Left lobe of liver (tissue), 2 donors: Measurements from ENCODE around the gene ATP6V1G2. TPM values are rescaled to one million over a fixed set of nuclear protein-coding genes. Genes with fewer than 3 reads are reported as not detected.
"Not testable (repeated sequence)": the region's sequence is repeated elsewhere in the genome, so short reads cannot be mapped to it uniquely, and the experiment has no call there.

ENCODE experiments used
- ATAC-seq: fragments of 200-7000 bp; cut with Tn5 transposase; one replicate; pipeline ENCODE4 v1.9.1; 2020; ENCODE audit warnings: mild to moderate bottlenecking, moderate library complexity
- DNase-seq: peaks from one replicate; pipeline ENCODE4 v3.0.0-alpha.2; 2020; ENCODE audit warnings: low spot score
- total RNA-seq: library from RNA; stranded (reverse); gene quantifications from one replicate; pipeline ENCODE4 v1.2.1, GENCODE V29; 2021
- donor health status: DM: no; HTN: no; CAD: no; lungs with moderate emphysema.
- donor health status: DM: no; HTN: yes; CAD: no.

Gene ATP6V1G2
- total RNA-seq = not detected

DNA sequence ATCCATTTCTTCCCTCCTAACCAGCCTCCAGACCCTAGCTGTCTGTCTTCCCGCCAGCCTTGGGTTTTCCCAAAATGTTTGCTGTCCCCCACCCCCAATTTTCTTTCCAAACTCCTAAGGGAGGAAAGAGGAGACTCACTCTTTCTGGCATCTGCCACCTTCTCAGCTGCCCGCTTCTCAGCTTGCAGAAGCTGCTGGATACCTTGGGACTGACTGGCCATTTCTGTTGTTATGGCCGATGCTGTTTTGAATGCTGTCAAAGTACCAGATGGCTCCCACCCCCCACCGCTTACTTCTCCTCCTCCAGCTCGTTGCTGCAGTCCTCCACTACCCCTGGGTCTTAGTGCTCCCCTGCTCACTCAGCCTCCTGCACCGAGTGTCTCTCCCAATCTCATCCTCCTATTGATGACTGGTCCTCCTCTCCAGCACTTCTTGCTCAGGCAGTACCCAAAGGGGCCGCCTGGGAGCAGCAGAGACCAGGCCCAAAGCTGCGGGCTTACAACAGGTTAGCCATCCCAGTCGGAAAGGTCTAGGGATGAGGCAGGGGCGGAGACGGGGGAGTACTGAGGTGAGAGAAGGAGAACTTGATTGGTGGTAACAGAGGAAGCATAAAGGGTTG is at the start of gene ATP6V1G2:
TSS of gene ATP6V1G2 (minus strand) at position 270 of the 619 bp plus-strand sequence. CDS start at position 221, 49 bp downstream.
- DNase-seq = peak; percentile 91

DNA sequence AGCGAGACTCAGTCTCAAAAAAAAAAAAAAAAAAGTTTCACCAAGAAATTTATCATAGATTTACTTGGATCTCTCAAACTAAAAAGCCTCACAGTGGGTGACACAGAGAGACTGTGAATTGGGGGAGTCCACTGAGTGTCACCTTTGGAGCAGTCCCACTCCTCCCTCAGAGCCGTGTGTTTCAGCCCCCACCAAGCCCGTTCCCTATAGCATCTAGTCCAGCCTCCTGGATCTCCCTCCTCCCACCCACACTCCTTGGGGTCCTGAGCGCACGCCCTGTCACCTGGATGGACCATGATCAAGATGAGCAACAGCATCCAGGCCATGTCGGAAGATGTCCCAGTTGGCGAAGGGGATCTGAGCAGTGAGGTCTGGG is 46.0 kb upstream of the ATP6V1G2 start:
- no peak for ATAC-seq
- no peak for DNase-seq

More for the DNA sequence above, at the start of gene ATP6V1G2:
- ATAC-seq = peak; percentile 80

DNA sequence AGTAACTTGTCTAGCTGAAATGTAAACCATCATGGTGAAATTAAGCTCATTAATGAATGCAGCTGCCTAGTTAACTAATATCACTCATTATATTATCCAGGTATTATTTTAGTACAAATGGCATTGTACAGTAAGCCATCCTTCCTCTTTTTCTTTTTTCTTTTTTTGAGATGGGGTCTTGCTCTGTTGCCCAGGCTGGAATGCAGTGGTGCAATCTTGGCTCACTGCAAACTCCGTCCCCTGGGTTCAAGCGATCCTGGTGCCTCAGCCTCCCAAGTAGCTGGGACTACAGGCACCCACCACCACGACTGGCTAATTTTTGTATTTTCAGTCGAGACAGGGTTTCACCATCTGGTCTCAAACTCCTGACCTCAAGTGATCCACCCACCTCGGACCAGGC is 44.3 kb upstream of the ATP6V1G2 start:
- not testable (repeated sequence) for DNase-seq, ATAC-seq

DNA sequence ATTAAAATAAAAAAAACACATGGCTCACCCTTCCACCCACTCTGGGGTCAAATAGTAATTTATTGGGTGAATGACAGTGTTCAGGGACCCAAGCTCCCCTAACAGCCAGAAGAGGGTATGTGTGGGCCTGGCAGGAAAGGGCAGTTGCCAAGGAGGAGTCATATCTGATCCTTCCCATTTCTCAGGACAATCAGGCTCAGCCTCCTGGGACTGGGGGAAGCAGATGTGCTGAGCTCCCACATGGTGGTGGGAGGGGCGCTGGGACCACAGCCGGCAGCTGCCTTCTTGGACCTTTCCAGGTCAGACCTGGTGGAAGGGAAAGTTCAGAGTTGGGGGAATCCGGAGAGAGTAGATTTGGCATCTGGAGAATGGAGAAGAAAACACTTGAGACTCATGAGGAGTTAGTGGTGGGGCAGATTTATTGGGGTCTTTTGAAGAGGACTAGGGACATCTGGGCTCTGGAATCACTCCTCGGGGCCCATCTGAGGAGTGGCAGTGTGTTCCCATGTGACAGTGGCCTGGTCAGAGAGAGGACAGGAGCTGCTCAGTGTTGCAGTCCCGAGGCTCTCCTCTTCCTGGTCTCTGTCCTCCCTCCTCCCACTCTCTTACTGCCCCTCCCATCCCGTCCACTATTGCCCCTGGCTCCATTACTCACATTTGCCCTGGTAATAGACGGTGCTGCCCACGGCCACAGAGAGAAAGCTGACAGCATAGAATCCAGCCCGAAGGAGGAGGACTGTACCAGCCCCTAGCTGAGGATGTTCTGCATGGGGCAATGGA is 42.7 kb upstream of the ATP6V1G2 start:
- ATAC-seq (no peak), DNase-seq (no peak)

DNA sequence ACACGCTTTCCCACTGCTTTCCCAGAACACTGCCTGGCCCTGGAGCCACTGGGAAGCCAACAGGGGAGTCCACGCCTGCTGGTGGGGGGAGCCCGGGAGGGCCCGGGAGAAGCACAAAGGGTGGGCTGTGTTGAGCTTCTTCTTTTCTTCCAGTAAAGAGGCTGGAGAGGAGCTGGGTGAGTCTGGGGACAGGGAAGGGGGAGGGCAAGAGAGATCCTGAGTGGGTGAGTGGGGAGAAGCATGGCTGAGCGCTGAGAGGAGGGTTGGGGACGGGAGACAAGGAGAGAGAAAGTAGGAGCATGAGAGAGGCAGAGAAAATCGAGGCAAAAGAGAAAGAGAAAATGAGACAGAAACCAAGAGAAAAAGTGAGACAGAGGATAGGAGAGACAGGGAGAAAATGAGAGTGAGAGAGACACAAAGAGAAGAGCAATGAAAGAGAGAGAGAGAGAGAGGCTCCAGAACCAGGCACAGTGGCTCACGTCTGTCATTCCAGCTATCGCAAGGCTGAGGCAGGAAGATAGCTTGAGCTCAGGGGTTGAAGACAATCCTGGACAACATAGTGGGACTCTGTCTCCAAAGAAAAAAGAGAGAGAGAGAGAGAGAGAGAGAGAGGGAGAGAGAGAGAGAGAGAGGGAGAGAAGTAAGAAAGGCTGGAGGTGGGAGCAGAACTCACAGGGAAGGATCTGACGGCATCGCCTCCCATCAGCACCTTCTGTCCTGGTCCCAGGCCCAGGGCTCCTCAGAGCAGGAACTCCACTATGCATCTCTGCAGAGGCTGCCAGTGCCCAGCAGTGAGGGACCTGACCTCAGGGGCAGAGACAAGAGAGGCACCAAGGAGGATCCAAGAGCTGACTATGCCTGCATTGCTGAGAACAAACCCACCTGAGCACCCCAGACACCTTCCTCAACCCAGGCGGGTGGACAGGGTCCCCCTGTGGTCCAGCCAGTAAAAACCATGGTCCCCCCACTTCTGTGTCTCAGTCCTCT is 41.7 kb upstream of the ATP6V1G2 start:
- ATAC-seq = no peak
- DNase-seq = no peak

DNA sequence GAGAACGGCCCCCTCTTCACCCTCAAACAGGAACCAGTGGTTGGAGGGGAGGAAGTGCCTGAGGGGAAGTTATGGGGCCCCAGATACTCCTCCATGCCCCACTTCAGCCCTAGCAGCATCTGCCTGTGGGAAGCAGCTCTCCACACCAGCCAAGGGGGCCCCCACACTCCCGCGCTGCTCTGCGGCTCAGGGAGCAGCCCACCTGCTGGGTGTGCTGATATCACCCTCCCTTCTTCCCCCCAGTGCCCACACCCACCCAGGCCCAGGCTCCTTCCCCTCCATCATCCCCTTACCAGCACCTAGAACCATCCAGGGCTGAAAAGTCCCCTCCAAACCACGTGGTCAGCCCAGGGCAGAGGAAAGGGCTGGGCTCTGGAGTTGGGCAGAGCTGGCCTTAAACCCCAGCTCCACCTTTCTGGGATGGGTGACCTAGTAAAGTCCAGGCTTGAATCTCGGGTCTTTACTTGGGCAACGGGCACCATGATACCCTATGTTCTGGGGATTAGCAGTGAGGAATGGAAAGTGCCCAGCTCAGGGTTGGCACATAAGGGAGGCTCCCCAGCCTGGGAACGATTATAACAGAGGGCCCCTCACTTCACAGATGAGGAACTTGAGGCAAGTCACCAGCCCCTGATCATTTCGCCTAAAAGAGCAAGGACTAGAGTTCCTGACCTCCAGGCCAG is 40.3 kb upstream of the ATP6V1G2 start:
- DNase-seq (no peak), ATAC-seq (peak; percentile 45)

DNA sequence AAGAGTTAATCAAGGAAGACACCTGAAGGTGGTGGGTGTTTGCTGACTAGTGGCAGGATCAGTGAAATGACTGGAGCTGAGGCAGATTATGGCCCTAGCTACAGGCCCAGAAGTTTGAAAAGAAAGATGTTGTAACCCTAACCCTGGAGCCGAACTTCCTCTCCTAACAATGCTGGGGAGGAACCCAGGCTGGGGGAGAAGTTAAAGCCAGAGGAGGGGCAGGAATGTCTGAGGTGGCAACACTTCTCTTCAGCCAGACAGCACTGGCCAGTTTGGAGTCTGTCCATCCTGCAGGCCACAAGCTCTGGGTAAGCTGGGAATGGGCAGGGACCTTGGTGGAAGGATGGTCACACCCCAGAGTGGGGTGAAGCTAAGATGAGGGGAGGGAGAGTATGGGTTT is 39.6 kb upstream of the ATP6V1G2 start, which contains the start of gene LST1:
TSS of gene LST1 (plus strand) at position 270 of the 400 bp plus-strand sequence. CDS start 1,023 bp downstream, outside the sequence.
- peak; percentile 8 for ATAC-seq

DNA sequence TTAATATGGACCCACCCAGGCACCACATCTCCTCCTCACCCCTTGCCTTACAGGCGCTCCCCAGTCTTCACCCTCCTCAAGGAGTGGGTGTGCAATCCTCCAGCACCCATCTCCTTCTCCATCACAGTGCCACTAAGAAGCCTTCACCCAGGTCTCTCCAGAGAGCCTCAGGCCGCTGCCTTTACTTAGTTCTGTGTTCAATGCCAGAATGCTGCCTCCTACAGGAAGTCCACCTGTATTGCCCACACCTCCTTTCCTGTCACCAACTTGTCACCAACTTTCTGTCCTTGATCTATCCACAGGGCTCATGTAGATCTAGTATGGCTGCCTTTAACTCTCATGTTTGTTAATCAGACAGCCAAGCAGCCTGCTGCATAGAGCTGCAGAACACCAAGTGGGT is 39.1 kb upstream of the ATP6V1G2 start:
- DNase-seq = no peak

More for the DNA sequence above, 39.6 kb upstream of the ATP6V1G2 start, which contains the start of gene LST1:
- DNase-seq = no peak

DNA sequence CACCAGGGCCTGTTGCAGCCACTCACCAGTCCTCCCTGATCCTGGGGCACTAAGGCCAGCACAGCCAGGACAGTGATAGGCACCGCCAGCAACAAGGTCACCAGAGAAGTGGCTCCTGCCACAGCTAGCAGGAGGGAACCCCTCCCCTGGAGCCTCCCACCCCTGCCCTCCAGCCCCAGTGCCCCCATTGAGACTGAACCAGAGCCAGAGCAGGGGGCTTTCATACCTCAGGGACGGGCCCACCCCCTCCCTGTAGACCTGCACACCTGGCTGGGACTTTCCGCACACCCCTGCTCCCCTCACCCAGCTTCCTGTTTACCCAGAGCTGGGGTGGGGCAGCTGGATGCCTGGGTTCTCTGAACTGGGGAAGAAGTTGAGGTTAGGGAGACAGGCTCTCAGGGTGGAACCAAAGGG is 35.8 kb upstream of the ATP6V1G2 start, which contains the start of gene LTB:
TSS of gene LTB (minus strand) at position 195 of the 414 bp plus-strand sequence. CDS start at position 188, 7 bp downstream.
- no peak for ATAC-seq
- DNase-seq = no peak

More for the DNA sequence above, 39.1 kb upstream of the ATP6V1G2 start:
- ATAC-seq = no peak

DNA sequence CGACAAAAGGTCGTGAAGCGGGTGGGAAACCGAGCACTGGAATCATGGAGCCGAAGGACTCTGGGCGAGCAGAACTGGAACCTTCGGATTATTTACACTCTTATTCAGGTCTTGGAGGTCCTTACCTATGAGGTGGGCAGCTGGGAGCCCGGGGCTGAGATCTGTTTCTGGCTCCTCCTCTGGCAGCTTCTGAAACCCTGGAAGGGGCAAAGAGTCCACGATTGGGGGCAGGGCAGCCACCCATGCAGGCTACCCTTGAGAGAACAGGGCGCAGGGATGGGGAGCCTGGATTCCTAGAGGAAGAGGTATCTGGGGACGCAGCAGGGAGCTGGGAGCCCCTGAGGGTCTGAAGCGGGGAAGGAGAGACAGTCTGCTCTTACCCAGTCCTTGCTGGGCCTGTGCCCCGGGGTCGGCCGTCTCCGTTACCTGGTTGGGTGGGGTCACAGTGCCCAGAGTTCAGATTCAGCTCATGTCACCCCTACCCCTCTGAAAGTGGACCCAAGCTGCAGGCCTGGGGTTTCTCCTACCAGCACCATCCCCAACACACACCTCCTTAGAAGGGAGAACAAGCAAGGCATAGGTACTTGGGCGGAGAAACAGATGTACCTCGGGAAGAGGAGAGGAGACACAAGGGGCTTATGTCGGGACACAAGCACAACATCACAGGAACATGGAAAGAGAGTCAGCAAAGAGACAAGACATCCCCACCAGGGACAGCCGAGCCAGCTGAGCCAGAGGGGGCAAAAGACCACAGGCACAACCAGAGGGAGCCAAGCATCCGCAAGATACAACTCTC is 35.2 kb upstream of the ATP6V1G2 start:
- no peak for DNase-seq
- ATAC-seq = peak; percentile 65

DNA sequence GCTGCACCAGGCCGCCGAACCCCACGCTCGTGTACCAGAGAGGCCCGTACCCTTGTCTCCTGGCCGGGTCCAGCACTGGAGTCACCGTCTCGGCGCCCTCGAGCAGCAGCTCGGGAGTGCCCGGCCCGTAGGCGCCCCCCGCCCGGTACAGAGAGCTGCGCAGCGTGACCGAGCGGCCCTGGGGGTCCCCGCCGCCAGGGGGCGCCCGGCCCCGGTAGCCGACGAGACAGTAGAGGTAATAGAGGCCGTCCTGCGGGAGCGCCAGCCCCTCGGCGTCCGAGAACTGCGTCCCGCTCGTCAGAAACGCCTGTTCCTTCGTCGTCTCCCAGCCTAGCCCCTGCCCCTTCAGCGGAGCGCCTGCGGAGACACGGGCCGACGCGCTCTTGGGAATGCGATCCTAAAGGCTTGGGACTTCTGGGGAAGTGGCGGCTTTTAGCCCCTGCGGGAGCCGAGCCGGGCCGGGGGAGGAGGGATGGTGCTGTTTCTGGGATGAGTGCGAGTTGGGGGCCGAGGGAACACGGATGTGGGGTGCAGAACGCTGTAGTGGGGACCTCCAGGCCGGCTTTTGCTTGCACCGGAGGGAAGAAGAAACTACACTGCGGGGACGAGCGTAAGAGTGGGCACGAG is 34.5 kb upstream of the ATP6V1G2 start:
- DNase-seq (peak; percentile 87), ATAC-seq (peak; percentile 98)

DNA sequence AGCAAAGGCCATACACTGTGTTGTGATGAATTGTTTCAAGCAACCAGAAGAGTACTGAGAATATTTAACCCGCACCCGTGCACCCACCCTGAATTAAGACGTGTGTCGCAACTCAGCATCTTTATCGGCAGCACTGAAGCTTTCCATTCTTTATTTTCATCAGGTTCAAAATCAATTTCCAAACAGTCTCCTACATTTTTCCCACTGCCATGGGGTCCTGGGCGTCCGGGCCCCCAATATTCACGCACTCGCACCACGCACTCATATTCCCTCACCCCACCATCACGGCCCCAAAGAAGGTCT is 34.0 kb upstream of the ATP6V1G2 start:
- ATAC-seq = no peak
- DNase-seq = no peak

DNA sequence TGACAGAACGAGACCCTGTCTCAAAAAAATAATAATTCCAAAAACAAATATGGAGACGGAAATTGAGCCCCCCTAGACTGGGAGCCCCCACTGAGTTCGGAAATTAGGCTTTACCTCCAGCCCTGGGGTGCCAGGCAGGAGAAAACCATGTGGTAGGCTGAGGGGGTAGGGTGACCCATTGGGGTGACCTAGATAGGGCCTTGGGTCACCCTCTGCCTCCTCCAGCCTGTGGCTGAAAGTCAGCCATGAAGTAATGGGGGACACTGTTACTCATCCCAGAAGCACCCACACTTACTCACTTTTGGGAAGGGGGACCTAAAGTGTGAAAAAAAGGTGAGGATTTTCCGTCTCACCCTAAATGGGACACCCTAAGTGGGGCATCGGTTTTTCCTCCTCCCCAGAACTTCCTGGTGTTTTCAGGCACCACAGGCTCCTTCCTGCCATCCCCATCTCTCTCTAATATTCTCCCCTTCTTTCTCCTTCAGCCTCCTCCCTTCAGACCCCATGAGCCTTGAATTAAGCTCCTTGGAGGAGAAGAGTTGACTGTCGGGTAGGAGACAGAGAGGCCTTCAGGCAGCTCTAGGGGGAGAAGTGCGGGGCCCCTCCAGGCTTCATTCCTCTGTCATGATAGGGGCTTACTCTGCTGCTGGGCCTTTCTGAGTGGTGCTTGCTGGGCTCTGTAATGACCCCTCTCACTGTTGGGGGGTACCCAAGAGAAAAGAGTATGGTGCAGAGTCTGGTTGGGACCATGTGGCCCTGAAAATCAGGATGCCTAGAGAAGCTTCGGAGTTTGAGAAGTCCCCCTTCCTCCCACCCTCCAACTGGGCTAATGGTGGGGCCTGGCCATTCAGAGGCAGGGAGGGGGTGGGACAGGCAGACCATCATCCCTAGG is 33.4 kb upstream of the ATP6V1G2 start:
- DNase-seq (no peak), ATAC-seq (no peak)

DNA sequence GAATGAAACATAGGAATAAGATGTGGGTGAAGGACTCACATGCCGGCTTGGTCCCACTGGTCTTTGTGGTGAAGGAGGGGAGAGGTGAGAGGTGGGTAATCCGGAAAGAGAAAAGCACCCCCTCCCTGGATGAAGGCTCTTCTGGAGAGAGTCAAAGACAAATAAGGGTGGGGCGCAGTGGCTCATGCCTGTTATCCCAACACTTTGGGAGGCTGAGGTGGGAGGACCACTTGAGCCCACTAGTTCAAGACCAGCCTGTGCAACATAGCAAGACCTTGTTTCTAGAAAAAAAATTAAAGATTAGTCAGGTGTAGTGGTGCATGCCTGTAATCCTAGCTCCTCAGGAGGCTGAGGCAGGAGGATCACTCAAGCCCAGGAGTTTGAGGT is 32.7 kb upstream of the ATP6V1G2 start:
- DNase-seq = no peak
- no peak for ATAC-seq

DNA sequence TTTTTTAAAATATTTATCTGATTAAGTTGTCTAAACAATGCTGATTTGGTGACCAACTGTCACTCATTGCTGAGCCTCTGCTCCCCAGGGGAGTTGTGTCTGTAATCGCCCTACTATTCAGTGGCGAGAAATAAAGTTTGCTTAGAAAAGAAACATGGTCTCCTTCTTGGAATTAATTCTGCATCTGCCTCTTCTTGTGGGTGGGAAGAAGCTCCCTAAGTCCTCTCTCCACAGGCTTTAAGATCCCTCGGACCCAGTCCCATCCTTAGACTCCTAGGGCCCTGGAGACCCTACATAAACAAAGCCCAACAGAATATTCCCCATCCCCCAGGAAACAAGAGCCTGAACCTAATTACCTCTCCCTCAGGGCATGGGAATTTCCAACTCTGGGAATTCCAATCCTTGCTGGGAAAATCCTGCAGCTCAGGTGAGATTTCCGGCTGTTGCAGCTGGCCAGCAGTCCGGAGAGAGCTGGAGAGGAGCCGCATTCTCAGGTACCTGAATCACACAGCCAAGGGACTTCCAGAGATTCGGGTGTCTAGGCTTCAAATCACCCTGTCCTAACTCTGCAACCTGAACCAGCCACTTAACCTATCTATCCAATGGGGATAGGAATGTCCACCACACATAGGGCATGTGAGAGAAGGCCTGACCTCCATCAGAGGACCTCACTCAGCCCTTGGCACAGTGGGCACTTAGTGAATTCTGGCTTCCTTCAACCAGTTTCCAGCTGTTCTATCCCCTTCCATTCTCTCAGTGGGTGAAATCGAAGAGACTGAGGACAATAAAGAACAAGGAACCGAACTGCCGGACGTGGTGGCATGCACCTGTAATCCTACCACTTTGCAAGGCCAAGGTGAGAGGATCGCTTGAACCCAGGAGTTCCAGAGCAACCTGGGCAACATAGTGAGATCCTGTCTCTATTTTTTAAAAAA is 32.0 kb upstream of the ATP6V1G2 start:
- DNase-seq (no peak), ATAC-seq (no peak)

DNA sequence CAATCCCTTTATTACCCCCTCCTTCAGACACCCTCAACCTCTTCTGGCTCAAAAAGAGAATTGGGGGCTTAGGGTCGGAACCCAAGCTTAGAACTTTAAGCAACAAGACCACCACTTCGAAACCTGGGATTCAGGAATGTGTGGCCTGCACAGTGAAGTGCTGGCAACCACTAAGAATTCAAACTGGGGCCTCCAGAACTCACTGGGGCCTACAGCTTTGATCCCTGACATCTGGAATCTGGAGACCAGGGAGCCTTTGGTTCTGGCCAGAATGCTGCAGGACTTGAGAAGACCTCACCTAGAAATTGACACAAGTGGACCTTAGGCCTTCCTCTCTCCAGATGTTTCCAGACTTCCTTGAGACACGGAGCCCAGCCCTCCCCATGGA is 31.2 kb upstream of the ATP6V1G2 start:
- ATAC-seq = no peak
- no peak for DNase-seq
